GM23338 (cell line): Measurements from ENCODE around the gene OR4K2. TPM values are rescaled to one million over a fixed set of nuclear protein-coding genes. Genes with fewer than 3 reads are reported as not detected.
"Not testable (repeated sequence)": the region's sequence is repeated elsewhere in the genome, so short reads cannot be mapped to it uniquely, and the experiment has no call there.

Source experiments
- ATAC-seq: fragments of 200-7000 bp; cut with Tn5 transposase; 3 replicates; pipeline ENCODE4 v1.9.1; 2020
- DNase-seq: peaks from one replicate; pipeline ENCODE4 v3.0.0-alpha.2; 2015; ENCODE audit warnings: low spot score
- H2AFZ ChIP-seq: fragments of 200-600 bp; sonication (generic); 2 replicates; pipeline ENCODE4 v1.8.0; 2016; ENCODE audit warnings: antibody characterized with exemption, mild to moderate bottlenecking, moderate library complexity
- H3F3A ChIP-seq: fragments of 200-600 bp; sonication (generic); replicated peaks from 2 replicates; pipeline ENCODE4 v1.8.0; 2017; ENCODE audit warnings: antibody characterized with exemption, mixed run types, low read depth
- H3K27ac ChIP-seq: fragments of 200-600 bp; sonication (generic); 2 replicates; pipeline ENCODE4 v1.6.1; 2016; ENCODE audit warnings: low read depth
- H3K27me3 ChIP-seq: fragments of 200-600 bp; sonication (generic); 2 replicates; pipeline ENCODE4 v1.8.0; 2016; ENCODE audit warnings: mild to moderate bottlenecking, mixed run types, moderate library complexity; ENCODE audit not compliant: insufficient read depth
- H3K36me3 ChIP-seq: fragments of 200-600 bp; sonication (generic); 2 replicates; pipeline ENCODE4 v1.8.0; 2016; ENCODE audit warnings: mild to moderate bottlenecking; ENCODE audit not compliant: insufficient read depth
- H3K4me1 ChIP-seq: fragments of 200-600 bp; sonication (generic); 2 replicates; pipeline ENCODE4 v1.8.0; 2016; ENCODE audit warnings: mild to moderate bottlenecking, moderate library complexity; ENCODE audit not compliant: insufficient read depth
- H3K4me2 ChIP-seq: fragments of 200-600 bp; sonication (generic); 2 replicates; pipeline ENCODE4 v1.7.1; 2017; ENCODE audit warnings: mixed run types
- H3K4me3 ChIP-seq: fragments of 200-600 bp; sonication (generic); 2 replicates; pipeline ENCODE4 v1.6.1; 2016; ENCODE audit warnings: mixed run types
- H3K79me2 ChIP-seq: fragments of 200-600 bp; sonication (generic); replicated peaks from 2 replicates; pipeline ENCODE4 v1.8.0; 2017; ENCODE audit warnings: mild to moderate bottlenecking; ENCODE audit not compliant: insufficient read depth
- H3K9me2 ChIP-seq: fragments of 200-600 bp; sonication (generic); 2 replicates; pipeline ENCODE4 v1.8.0; 2017; ENCODE audit not compliant: insufficient read depth
- H4K20me1 ChIP-seq: fragments of 200-600 bp; sonication (generic); replicated peaks from 2 replicates; pipeline ENCODE4 v1.8.0; 2017; ENCODE audit warnings: mild to moderate bottlenecking; ENCODE audit not compliant: insufficient read depth
- H3K27ac Mint-ChIP-seq: 2 replicates; pipeline ENCODE4 v1.8.0; 2020; ENCODE audit warnings: inconsistent platforms, mild to moderate bottlenecking, moderate library complexity, mixed read lengths
- H3K27me3 Mint-ChIP-seq: 3 replicates; pipeline ENCODE4 v1.8.0; 2022; ENCODE audit warnings: low read depth, mild to moderate bottlenecking, moderate library complexity, mixed read lengths, inconsistent platforms; ENCODE audit not compliant: insufficient read depth, poor library complexity
- H3K36me3 Mint-ChIP-seq: 3 replicates; pipeline ENCODE4 v1.8.0; 2021; ENCODE audit warnings: low read depth, mild to moderate bottlenecking, inconsistent platforms, moderate library complexity, mixed read lengths
- H3K4me1 Mint-ChIP-seq: 3 replicates; pipeline ENCODE4 v1.8.0; 2020; ENCODE audit warnings: mild to moderate bottlenecking, inconsistent platforms, mixed read lengths
- H3K4me3 Mint-ChIP-seq: 3 replicates; pipeline ENCODE4 v1.8.0; 2021; ENCODE audit warnings: moderate library complexity, mild to moderate bottlenecking, inconsistent platforms, mixed read lengths
- H3K9me3 Mint-ChIP-seq: 3 replicates; pipeline ENCODE4 v1.8.0; 2020; ENCODE audit warnings: moderate library complexity, mild to moderate bottlenecking, inconsistent platforms, mixed read lengths
- CREB1 ChIP-seq: fragments of 250-450 bp; sonication (Bioruptor Pico); IDR thresholded peaks from 2 replicates; pipeline ENCODE4 v1.5.0; 2020; ENCODE audit warnings: low read depth, mild to moderate bottlenecking, moderate library complexity
- EZH2 ChIP-seq: fragments of 200-600 bp; sonication (generic); IDR thresholded peaks from one replicate; pipeline ENCODE4 v1.8.0; 2017; ENCODE audit warnings: antibody characterized with exemption, mild to moderate bottlenecking, low read depth; ENCODE audit not compliant: unreplicated experiment
- EZH2phosphoT487 ChIP-seq: fragments of 200-600 bp; sonication (generic); IDR thresholded peaks from one replicate; pipeline ENCODE4 v1.8.1; 2018; ENCODE audit warnings: antibody characterized with exemption; ENCODE audit not compliant: unreplicated experiment
- JUNB ChIP-seq: IDR thresholded peaks from one replicate; pipeline ENCODE4 v1.6.1; 2016; ENCODE audit warnings: antibody characterized with exemption; ENCODE audit not compliant: unreplicated experiment
- NANOG ChIP-seq: IDR thresholded peaks from 2 replicates; pipeline ENCODE4 v1.6.1; 2016; ENCODE audit warnings: antibody characterized with exemption, borderline replicate concordance
- POLR2AphosphoS5 ChIP-seq: IDR thresholded peaks from 2 replicates; pipeline ENCODE4 v1.6.1; 2016; ENCODE audit warnings: antibody characterized with exemption, low read depth
- ZNF114 ChIP-seq: fragments of 250-450 bp; sonication (Bioruptor Pico); IDR thresholded peaks from 2 replicates; pipeline ENCODE4 v1.5.0; 2020; ENCODE audit warnings: mild to moderate bottlenecking, moderate library complexity
- ZNF331 ChIP-seq: fragments of 250-450 bp; sonication (Bioruptor Pico); IDR thresholded peaks from 2 replicates; pipeline ENCODE4 v1.5.0; 2020; ENCODE audit warnings: low read depth, mild to moderate bottlenecking, moderate library complexity
- polyA plus RNA-seq: library from polyadenylated mRNA; unstranded; fragments of >200 nt; fragmentation: Nextera tagmentation; extraction: Ambion mirVana; gene quantifications from 2 replicates; pipeline ENCODE4 v1.2.1, GENCODE V29; 2016
- total RNA-seq: library from RNA; depleted of rRNA; stranded (reverse); fragments of >200 nt; shearing (Covaris generic); gene quantifications from 2 replicates; pipeline ENCODE4 v1.2.3, GENCODE V29; 2014
- TF ChIP-seq, protein P1 (sequence below): fragments of 250-450 bp; sonication (Bioruptor Pico); IDR thresholded peaks from 2 replicates; pipeline ENCODE4 v1.5.0; 2020; ENCODE audit warnings: mild to moderate bottlenecking, moderate library complexity
- TF ChIP-seq, protein P2 (sequence below): IDR thresholded peaks from 2 replicates; pipeline ENCODE4 v1.6.1; 2016; ENCODE audit warnings: antibody characterized with exemption
- TF ChIP-seq, protein P3 (sequence below), 2 experiments: fragments of 200-600 bp in 1 of 2; sonication (generic) in 1 of 2; conservative IDR thresholded peaks; 2 replicates each; pipeline versions ENCODE4 v1.5.1 to v1.6.1; 2016 to 2017; ENCODE audit warnings: antibody characterized with exemption in 2 of 2, low read depth in 2 of 2, mild to moderate bottlenecking in 2 of 2, moderate library complexity in 1 of 2

The OR4K2 gene
- total and polyA plus RNA-seq, 2 experiments from 2014 or later, result not detected

DNA sequence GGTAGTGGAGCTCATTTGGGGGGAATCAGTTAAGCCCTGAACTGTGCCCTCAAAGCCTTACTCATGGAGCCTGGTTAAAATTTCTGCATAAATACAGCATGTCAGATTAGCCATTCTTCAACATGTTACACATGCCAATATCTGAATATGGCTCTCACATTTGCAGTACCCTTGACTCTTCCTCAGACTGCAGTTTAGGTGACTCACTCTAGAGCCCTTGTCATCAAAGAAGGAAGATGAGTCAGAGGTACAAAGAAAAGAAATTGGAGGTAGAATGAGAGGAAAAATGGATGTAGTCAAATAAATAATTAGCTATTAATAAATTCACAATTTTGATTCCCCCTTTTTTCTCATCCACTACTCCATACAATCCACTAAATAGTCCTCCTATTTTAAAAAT is 23.6 kb upstream of the OR4K2 start (continued):
- TF ChIP-seq, protein P1, sequence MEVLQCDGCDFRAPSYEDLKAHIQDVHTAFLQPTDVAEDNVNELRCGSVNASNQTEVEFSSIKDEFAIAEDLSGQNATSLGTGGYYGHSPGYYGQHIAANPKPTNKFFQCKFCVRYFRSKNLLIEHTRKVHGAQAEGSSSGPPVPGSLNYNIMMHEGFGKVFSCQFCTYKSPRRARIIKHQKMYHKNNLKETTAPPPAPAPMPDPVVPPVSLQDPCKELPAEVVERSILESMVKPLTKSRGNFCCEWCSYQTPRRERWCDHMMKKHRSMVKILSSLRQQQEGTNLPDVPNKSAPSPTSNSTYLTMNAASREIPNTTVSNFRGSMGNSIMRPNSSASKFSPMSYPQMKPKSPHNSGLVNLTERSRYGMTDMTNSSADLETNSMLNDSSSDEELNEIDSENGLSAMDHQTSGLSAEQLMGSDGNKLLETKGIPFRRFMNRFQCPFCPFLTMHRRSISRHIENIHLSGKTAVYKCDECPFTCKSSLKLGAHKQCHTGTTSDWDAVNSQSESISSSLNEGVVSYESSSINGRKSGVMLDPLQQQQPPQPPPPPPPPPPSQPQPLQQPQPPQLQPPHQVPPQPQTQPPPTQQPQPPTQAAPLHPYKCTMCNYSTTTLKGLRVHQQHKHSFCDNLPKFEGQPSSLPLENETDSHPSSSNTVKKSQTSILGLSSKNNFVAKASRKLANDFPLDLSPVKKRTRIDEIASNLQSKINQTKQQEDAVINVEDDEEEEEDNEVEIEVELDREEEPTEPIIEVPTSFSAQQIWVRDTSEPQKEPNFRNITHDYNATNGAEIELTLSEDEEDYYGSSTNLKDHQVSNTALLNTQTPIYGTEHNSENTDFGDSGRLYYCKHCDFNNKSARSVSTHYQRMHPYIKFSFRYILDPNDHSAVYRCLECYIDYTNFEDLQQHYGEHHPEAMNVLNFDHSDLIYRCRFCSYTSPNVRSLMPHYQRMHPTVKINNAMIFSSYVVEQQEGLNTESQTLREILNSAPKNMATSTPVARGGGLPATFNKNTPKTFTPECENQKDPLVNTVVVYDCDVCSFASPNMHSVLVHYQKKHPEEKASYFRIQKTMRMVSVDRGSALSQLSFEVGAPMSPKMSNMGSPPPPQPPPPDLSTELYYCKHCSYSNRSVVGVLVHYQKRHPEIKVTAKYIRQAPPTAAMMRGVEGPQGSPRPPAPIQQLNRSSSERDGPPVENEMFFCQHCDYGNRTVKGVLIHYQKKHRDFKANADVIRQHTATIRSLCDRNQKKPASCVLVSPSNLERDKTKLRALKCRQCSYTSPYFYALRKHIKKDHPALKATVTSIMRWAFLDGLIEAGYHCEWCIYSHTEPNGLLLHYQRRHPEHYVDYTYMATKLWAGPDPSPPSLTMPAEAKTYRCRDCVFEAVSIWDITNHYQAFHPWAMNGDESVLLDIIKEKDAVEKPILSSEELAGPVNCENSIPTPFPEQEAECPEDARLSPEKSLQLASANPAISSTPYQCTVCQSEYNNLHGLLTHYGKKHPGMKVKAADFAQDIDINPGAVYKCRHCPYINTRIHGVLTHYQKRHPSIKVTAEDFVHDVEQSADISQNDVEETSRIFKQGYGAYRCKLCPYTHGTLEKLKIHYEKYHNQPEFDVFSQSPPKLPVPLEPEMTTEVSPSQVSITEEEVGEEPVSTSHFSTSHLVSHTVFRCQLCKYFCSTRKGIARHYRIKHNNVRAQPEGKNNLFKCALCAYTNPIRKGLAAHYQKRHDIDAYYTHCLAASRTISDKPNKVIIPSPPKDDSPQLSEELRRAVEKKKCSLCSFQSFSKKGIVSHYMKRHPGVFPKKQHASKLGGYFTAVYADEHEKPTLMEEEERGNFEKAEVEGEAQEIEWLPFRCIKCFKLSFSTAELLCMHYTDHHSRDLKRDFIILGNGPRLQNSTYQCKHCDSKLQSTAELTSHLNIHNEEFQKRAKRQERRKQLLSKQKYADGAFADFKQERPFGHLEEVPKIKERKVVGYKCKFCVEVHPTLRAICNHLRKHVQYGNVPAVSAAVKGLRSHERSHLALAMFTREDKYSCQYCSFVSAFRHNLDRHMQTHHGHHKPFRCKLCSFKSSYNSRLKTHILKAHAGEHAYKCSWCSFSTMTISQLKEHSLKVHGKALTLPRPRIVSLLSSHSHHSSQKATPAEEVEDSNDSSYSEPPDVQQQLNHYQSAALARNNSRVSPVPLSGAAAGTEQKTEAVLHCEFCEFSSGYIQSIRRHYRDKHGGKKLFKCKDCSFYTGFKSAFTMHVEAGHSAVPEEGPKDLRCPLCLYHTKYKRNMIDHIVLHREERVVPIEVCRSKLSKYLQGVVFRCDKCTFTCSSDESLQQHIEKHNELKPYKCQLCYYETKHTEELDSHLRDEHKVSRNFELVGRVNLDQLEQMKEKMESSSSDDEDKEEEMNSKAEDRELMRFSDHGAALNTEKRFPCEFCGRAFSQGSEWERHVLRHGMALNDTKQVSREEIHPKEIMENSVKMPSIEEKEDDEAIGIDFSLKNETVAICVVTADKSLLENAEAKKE (CRISPR knock-in tag), result no peak
- no peak for TF ChIP-seq CREB1

DNA sequence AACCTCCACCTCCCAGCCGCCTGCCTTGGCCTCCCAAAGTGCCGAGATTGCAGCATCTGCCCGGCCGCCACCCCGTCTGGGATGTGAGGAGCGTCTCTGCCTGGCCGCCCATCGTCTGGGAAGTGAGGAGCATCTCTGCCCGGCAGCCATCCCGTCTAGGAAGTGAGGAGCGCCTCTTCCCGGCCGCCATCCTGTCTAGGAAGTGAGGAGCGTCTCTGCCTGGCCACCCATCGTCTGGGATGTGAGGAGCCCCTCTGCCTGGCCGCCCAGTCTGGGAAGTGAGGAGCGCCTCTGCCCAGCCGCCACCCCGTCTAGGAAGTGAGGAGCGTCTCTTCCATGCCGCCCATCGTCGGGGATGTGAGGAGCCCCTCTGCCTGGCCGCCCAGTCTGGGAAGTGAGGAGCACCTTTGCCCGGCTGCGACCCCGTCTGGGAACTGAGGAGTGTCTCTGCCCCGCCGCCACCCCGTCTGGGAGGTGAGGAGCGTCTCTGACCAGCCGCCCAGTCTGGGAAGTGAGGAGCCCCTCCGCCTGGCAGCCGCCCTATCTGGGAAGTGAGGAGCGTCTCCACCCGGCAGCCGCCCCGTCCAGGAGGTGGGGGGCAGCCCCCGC is 8.8 kb upstream of the OR4K2 start:
- H3K9me2 ChIP-seq, H3K27ac ChIP-seq, H4K20me1 ChIP-seq, H3K4me3 Mint-ChIP-seq, H3K27ac Mint-ChIP-seq, H3K4me3 ChIP-seq, H3K27me3 Mint-ChIP-seq, H3K4me2 ChIP-seq, H3K4me1 Mint-ChIP-seq, H3K79me2 ChIP-seq, H3K36me3 ChIP-seq, H2AFZ ChIP-seq, H3F3A ChIP-seq, H3K9me3 Mint-ChIP-seq, DNase-seq, H3K4me1 ChIP-seq, H3K27me3 ChIP-seq, ATAC-seq: not testable (repeated sequence)
- peaks cover 24% of the 10 kb centered on the region for H3K36me3 Mint-ChIP-seq

DNA sequence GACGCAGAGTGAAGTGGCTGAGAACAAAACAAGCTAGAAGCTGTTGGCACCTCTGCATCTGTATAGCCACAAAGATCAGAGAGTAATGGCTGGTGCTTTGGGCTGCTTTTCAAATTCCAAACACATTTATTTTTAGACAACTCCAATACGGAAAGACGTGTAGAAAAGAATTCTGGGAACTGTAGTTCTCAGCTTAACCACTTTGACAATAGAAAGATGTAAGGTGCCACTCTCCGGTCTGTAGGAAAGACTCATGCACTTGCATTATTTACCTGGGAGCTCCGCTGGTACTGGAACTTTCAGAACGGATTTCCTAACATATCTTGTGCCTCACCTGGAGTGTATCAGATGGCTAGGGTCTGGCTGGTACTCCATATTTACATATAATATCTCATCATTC is 1.8 kb upstream of the OR4K2 start:
- ATAC-seq, result no peak
- Mint-ChIP-seq H3K36me3 (peaks cover 16% of the 10 kb centered on the region; the same call in 2 of the 3 replicates), H3K27me3 (peaks cover 5% of the 10 kb centered on the region), H3K9me3 (no peaks in the 10 kb centered on the region; the same call in 2 of the 3 replicates), H3K4me3 (no peak overlapping the region), H3K27ac (no peak overlapping the region), H3K4me1 (no peaks in the 10 kb centered on the region)
- H3K9me2 ChIP-seq, result no peaks in the 10 kb centered on the region
- no peak overlapping the region for H3K4me2 ChIP-seq
- no peaks in the 10 kb centered on the region for H3K79me2 ChIP-seq
- H4K20me1 ChIP-seq, result no peaks in the 10 kb centered on the region
- no peak overlapping the region for H2AFZ ChIP-seq
- H3K27me3 ChIP-seq, result no peaks in the 10 kb centered on the region
- H3K27ac ChIP-seq, result no peak overlapping the region
- no peak overlapping the region for H3K4me3 ChIP-seq
- H3F3A ChIP-seq, result no peaks in the 10 kb centered on the region
- no peak for DNase-seq
- H3K36me3 ChIP-seq, result peaks cover 15% of the 10 kb centered on the region
- H3K4me1 ChIP-seq, result no peaks in the 10 kb centered on the region
- no peak for TF ChIP-seq JUNB
- TF ChIP-seq, protein P2, sequence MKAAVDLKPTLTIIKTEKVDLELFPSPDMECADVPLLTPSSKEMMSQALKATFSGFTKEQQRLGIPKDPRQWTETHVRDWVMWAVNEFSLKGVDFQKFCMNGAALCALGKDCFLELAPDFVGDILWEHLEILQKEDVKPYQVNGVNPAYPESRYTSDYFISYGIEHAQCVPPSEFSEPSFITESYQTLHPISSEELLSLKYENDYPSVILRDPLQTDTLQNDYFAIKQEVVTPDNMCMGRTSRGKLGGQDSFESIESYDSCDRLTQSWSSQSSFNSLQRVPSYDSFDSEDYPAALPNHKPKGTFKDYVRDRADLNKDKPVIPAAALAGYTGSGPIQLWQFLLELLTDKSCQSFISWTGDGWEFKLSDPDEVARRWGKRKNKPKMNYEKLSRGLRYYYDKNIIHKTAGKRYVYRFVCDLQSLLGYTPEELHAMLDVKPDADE, result no peak
- no peak for TF ChIP-seq POLR2AphosphoS5
- TF ChIP-seq EZH2phosphoT487, result no peak
- no peak for TF ChIP-seq EZH2
- no peak for TF ChIP-seq ZNF114 (CRISPR knock-in tag)
- TF ChIP-seq, protein P3, sequence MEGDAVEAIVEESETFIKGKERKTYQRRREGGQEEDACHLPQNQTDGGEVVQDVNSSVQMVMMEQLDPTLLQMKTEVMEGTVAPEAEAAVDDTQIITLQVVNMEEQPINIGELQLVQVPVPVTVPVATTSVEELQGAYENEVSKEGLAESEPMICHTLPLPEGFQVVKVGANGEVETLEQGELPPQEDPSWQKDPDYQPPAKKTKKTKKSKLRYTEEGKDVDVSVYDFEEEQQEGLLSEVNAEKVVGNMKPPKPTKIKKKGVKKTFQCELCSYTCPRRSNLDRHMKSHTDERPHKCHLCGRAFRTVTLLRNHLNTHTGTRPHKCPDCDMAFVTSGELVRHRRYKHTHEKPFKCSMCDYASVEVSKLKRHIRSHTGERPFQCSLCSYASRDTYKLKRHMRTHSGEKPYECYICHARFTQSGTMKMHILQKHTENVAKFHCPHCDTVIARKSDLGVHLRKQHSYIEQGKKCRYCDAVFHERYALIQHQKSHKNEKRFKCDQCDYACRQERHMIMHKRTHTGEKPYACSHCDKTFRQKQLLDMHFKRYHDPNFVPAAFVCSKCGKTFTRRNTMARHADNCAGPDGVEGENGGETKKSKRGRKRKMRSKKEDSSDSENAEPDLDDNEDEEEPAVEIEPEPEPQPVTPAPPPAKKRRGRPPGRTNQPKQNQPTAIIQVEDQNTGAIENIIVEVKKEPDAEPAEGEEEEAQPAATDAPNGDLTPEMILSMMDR (conservative IDR thresholded peaks at IDR 0.05; ENCODE audit: low read depth in 2 of 2), result no peak
- TF ChIP-seq NANOG, result no peak
- no peak for TF ChIP-seq ZNF331 (CRISPR knock-in tag)
